ENCODE measurements around the gene MOGAT1.

The MOGAT1 gene, protein sequence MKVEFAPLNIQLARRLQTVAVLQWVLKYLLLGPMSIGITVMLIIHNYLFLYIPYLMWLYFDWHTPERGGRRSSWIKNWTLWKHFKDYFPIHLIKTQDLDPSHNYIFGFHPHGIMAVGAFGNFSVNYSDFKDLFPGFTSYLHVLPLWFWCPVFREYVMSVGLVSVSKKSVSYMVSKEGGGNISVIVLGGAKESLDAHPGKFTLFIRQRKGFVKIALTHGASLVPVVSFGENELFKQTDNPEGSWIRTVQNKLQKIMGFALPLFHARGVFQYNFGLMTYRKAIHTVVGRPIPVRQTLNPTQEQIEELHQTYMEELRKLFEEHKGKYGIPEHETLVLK

DNA sequence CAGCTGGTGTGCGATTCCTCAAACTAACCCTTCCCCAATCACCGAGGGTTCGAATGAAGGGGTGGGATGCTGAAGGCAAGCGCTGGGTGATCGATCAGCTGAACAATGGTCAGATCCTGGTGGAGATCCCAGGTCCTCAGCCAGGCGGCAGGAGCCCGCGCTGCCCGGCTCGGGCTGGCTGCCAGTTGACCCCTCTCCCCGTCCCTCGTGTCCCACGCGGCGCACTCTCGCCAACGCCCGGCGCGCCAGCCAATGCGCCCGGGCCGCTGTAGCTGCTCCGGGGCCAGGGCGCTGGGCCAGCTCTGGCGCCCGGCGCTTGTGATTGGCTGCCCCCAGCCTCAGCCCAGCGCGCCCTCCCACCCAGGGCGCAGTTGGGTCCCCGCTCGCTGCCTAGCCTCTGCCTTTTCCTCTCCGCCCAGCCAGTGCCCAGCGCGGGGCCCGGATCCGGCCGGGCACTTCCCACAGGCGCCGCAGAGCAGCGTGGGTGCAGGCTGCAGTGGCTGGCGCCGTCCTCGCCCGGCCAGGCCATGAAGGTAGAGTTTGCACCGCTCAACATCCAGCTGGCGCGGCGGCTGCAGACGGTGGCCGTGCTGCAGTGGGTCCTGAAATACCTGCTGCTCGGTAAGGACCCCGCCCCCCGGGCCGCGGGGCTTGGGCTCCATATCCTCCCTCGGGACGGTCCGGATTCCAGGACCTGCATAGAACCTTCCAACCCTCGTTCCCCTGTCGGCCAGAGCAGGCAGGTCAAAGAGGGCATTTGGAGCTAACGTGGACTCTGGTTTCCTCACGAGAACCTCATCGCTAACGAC lies at the start of gene MOGAT1:
Gene MOGAT1, plus strand, starts transcription at position 400 of the 809 bp plus-strand sequence. Its CDS starts 128 bp downstream, at position 528.
- no peak for DNase-seq

DNA sequence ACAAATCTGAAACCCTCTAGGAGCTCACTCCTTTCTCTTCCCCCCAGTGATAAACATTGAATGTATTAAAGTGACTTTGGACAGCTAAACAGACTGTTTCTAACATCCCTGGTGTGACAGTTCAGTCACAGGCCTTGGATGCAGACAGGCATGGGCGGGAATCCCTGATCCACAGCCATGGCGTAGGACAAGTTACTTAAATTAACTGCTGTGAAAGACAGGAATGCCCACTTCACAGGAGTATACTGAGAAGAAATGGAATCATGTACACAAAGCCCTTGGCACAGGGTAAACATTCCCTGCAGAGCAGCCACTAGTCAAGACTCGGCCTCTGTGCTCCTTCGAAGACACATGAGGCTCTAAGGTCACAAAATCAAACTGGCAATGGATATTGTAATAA lies 49.6 kb upstream of the MOGAT1 start:
- DNase-seq, result no peak

DNA sequence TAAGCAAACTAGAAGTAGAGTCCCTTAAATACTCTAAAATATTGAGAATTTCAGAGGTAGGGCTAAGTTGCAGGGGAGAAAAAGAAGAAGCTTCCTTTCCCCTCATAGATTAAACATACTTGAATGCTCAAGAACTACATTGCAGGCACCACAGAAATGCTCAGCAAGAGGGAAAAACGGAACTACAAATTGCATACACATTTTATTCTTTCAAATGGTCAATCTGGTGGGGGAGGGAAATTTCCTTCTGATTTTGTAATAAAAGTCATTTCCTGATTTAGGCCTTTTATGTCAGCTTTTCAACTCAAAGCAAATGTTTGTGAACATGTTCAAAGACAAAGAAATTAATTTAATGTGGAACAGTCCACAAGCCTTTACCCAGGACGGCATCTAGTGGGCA lies 48.5 kb upstream of the MOGAT1 start:
- DNase-seq, result no peak

DNA sequence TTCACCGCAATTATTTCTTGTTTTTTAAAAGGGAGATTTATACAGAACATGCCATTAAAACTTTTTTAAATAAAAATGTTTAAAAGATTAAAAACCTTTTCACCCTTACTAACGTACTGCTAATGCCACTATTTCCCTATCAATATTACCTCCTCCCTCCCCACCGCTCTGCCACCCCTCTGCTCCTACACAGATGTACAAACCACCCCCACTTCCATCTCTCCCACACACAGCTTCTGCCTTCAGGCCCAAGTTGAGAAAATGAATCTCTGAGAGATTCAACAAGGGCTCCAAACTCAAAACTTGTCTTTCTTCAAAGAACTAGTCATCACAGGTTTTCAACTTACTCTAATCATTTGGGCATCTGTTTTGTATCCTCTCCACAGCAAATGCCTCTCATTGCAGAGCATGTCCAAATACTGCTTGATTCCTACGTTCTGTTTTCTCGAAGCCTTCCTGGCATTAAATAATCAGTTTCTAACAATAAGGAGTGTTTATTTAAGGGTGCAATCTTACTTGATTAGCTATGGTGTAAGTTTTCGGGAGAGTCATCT lies 47.6 kb upstream of the MOGAT1 start:
- DNase-seq, result no peak

DNA sequence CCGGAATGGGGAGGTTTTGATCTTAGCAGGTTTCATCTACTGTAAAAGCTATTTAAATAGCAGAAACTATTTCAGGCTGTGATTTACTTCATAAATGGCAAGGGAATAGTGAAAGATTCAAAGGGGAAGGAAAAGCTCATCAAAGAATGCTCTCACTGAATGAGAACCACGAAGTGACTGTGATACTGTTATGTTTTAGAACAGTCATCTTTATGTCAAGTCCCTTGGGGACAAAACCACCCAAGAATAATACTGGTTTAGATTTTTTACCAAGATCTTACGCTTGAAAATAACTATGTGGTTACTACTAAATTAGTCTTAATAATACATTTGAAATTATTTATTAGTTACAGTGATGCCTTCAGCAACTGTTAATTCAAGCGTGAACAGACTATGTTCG lies 43.7 kb upstream of the MOGAT1 start:
- no peak for DNase-seq

DNA sequence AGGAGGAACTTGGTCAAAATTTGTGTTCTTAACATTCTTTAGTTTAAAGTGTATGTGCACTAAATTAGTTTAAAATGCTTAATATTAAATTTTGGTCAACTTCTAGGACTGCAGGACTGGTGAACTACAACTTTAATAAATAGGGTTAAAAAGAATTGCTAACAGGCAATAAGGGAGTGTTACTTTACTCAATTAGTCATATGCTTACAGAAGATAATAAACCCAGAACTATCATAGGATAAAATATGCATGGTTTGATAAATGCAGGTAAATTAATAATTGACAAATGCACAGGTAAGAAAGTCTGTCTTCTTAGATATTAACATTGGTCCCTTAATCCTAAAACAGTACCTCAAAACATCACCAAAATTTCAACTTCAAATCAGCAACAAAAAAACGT lies 36.2 kb upstream of the MOGAT1 start:
- DNase-seq, result no peak

DNA sequence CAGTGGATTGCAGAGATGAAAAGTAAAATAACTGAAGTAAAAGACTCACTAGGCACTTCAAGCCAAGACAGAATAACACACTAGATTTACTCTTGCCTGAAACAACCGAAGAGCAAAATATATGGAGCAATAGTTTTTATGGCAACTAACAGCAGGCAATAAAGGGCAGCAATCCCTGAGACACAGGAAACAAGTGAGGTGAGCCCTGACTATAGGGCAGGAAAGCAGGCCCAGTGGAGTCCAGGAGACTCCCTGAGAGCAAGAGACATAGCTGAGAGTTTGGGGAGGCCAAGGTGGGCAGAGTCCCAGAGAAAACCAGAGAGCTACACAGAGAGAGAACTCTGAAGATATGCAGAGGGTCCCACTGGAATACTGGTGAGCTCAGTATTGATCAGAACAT lies 34.4 kb upstream of the MOGAT1 start:
- DNase-seq, result no peak

DNA sequence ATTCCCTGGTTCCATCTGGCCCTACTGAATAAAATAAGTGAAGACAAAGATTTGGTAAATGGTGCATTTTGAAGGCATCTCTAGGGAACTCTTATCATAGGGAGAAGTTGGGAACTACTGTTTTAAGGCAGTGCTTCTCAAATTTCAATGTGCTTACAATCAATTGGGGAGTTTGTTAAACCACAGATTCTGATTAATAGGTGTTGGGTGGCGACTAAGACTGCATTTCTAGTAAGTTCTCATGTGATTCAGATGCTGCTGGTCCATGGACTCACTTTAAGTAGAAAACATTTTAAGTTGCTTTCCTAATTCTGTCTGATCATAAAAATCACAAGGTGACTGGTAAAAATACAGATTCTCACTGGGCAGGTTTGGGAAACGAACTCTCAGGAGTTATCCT lies 30.1 kb upstream of the MOGAT1 start:
- no peak for DNase-seq

DNA sequence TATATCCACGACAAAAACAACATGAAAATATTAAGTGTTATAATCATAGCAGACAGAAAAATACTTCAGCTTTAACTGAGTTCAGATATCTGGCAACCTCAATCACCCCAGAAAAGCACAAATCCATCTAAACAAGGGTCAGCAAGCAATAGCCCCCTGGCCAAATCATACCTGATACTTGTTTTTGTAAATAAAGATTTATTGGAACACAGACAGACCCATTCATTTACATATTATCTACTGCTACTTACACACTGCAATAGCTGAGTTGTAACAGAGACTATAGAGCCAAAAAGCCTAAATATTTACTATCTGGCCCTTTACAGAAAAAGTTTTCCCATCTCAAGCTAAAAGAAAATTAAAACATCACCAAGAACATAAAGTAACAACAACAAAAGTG lies 28.3 kb upstream of the MOGAT1 start:
- DNase-seq, result no peak

DNA sequence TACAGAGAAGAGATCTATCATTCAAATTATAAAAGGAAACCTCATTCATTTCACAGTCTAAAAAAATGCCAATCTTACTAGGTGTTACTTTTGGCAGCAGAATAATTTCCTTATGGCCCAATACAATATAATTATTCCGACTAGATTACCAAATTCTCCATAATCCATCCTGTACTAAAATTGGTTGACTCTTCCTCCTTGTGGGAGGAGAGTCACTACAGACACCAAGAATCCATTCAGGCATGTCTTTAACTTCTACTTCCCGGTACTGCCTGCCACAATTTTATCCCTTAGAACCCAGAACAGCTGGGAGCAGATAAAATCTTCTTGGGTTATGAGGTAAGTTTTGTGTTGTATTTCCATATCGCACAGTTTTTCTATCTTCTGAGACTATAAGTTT lies 25.4 kb upstream of the MOGAT1 start:
- no peak for DNase-seq

DNA sequence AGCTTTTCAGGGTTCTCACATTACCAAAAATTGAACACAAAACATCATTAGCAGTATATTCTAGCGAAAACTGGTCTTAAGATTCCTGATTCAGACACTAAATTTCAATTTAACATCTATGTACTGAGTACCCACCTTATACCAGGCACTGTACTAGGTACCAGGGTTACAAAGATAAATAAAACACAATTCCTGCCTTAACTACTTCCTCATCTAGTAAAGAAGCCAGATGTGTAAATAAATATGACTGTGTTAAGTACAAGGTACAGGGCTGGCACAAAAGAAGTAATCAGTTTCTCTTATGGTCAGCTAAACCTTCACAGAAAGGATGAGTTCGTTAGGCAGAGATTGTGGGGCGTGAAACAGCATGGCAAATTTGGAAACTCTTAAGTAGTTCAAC lies 21.7 kb upstream of the MOGAT1 start:
- DNase-seq, result no peak

DNA sequence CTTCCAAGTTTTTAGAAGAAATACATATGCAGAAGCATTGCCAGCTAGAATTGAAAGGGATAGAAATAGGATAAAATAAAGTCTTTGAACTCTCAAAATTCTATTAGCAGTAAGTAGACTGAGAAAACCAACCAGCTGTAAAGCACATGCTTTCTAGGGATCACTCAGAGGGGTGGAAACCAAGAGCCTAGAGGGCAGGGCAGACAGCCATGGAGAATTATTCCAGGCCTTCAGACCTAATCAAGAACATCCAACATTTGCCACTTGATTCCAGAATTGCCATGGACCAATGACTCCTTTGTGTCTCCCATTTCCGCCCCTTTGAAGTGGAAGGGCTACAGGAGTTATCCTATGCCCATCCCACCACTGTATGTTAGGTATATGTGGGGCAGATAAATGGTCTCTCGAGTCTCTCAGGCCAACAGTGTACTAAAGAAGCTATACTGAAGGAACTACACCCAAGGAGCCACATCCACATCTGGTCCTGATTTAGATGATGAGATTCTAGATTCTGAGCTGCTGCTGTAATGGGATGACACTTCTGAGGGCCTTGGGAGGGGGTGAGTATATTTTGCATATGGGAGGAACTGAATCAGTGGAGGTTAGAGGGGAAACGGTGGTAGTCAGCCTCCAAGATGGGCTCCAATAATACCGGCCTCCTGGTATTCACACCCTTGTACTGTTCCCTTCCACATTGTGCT lies 19.6 kb upstream of the MOGAT1 start:
- no peak for DNase-seq

DNA sequence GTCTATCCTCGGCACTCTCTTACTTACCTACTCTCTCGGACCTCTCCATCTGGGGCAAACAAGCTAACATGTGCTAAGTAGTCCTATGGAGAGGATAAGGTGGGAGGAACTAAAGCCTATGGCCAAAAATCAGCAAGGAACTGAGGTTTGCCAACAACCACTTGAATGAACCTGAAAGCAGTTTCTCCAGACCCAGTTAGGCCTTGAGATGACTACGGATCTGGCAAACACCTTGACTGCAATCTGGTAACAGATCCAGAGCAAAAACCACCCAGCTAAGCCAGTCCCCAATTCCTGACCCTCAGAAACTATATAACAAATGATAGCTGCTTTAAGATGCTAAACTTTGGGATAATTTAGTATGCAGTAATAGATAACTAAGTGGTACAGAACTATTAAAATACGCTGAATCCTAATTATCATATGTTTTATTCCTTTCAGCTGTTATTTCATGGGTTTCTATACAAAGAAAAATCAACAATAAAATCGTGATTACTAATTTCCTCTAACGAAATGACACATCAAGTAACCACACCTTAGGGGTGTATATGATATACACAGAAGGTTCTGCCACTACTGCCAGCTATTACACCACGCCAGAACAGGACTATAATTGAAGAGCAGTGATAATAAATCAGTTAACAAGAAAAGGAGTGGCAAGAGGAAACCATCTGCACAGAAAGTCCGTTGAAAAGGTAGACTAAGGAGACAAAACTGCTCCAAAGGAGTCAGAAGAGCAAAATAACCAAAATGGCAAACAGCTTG lies 18.8 kb upstream of the MOGAT1 start:
- no peak for DNase-seq

DNA sequence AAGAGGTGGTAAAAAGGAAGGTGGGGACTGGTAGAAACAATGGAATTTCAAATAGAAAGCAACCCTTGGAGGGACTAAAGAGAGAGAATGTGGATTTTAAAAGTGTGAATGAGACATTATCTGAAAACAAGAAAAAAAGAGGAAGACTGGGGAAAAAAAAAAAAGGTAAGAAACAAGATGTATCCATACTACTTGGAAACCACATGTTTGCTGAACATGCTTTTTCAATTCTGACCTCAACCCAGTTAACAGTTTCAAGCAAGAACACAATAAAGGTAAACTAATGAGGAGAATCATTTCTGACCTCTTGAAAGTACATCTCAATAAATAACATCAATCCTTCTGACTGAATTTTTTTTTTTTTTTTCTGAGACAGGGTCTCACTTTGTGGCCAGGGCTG lies 18.2 kb upstream of the MOGAT1 start:
- no peak for DNase-seq

DNA sequence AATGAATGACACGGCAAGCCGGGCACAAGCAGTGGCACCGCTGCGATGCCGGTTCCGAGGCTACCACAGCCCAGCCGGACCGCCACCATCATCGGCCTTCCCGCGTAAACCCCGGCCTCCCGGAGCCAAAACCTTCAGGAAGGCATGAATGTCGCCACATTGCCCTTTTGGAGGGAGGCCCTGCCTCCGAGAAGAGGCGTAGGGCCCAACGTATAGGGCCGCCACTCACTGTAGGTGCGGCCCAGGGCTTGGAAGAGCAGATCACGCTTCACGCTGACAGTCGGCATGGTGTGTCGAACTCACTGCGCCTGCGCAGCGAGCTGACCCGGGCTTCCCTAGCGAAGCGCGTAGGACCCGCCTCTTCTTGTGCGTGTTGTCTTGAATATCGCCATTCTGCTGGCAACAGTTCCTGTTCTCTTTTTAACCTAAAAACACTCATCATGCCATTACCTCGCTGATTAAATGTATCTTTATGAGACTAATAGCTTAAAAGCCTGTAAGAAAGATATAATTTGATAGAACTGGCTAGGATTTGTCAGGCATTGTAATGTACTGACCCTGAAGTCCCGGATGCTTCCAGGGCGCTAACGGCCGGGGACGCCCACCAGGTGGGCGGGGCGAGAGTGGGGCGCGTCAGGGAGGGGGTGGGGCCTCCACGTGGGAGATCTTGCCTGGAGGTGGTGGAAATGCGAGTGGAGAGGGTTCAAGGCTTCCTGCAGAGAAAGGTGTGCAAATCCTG lies 15.5 kb upstream of the MOGAT1 start, which contains the start of gene FARSB:
Gene FARSB, minus strand, starts transcription at position 306 of the 739 bp plus-strand sequence. Its CDS starts 19 bp downstream, at position 287.
- peak; percentile 79 to 98 (median 94) for DNase-seq

DNA sequence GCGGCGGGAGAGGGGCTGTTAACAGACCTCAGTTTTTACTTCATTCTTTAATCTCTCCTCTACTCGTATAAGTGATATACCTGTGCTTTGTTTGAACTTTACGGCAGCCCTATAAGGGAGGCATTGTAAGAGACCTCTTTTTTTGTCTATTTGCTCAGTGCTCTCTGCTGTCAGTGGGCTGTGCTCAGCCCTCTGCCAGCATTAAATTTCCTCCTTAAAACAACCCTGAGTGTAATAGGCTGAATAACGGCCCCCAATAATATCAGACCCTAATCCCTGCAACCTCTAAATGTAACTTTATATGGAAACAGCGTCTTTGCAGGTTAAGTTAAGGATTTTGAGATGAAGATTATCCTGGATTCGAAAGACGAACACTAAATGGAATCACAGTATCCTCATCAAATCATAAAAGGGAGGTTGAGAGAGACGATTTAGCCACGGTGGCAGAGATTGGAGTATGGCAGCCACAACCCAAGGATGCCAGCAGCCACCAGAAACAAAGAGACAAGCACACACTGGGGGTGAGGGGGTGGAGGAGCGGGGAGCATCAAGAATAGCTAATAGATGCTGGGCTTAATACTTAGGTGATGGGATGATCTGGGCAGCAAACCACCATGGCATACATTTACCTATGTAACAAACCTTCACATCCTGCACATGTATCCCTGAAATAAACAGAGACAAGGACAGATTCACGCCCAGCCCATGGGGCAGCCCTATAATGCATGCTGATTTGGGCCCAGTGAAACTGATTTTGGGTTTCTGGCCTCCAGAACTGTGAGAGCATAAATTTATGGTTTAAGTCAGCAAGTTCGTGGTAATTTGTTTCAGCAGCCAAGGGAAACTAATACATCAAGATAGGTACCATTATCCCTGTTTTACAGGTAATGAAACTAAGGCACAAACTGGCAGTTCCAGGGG lies 14.7 kb upstream of the MOGAT1 start:
- no peak for DNase-seq

DNA sequence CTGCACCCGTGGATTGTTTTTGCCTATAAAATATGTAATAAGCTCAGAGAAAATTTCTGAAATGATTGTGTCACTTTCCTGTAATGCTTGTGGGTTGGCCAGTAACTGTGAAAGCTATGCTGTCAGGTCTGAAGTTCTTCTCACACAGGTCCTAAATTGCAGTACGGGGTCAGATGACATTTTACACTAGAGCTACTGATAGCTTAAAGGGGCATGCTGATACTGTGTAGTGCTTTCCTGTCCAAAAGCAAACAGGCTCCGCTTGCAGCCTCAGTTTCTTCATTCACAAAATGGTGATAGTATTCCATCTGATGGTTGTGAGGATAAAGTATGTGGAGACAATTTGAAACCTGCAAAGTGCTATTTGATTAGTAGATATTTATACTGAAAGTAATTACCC lies 8.0 kb upstream of the MOGAT1 start:
- no peak for DNase-seq

DNA sequence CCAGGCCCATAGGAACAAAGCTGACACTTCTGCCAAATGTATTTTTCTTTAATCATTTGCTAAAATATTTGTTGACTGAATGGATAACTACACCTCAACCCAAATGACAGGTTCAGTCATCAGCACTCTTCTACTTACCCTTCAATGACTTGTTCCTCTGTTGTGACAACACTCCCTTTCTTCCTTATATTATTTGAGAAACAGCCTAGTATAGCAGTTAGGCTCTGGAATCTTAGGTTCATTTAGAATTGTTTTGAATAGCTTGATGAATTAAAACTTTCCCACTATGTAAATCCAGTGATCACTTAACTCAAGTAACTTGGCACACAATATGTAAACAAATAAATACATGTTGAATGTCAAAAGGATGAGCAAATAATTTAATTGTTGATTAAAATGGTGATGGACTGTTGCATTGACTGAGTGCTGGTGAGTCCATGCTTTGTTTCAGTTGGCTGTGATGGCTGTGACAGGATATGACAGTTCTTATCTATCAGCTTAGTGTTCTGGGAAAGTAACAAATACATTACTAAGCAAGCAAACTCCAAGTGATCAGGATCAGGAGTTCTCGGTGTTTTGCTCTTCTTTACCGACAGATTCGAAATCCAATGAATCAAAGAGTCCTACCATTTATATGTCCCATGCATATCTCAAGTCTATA lies 2.8 kb upstream of the MOGAT1 start:
- no peak for DNase-seq

DNA sequence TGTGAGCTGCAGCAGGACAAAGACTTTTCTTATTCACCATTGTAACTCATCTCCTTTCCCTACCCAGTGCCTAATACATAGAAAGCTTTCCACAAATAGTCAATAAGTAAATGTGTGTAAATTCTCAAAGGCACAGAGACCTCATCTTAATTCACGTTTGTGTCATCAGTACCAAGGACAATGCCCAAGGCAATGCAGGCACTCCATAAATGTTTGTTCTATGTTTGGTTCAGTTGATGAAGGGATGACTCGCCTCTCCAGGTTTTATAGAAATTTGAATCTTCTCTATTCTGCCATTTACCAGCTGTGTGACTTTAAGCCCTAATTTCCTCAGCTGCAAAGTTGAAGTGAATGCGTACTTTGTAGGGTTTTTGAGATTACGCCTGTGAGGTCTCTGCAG lies 2.1 kb upstream of the MOGAT1 start:
- DNase-seq, result no peak
